Measurements from ENCODE around the gene UBN2. TPM values are rescaled to one million over a fixed set of nuclear protein-coding genes. Genes with fewer than 3 reads are reported as not detected.
"Not testable (repeated sequence)": the region's sequence is repeated elsewhere in the genome, so short reads cannot be mapped to it uniquely, and the experiment has no call there.

The UBN2 gene
- total RNA-seq, 4 donors from 2014 or later = 9.1 to 18.5 (median 12.5) TPM

- Histone ChIP-seq H3K4me1 (no peaks in the 10 kb centered on the region), H3K27me3 (no peaks in the 10 kb centered on the region), H3K9me3 (no peaks in the 10 kb centered on the region), H3K4me3 (no peak overlapping the region), H3K36me3 (no peaks in the 10 kb centered on the region), H3K27ac (no peak overlapping the region)
- TF ChIP-seq CTCF (IDR thresholded peaks at IDR 0.05) = no peak
- TF ChIP-seq POLR2A (IDR thresholded peaks at IDR 0.05) = no peak
- TF ChIP-seq EP300 (IDR thresholded peaks at IDR 0.05) = no peak
- TF ChIP-seq POLR2AphosphoS5 (IDR thresholded peaks at IDR 0.05) = no peak
- WGBS, 2 donors (ENCODE audit: low coverage in 1 of 2) = 42 to 74% methylated on average over 4 to 5 of the region's 5 CpGs
- no peak for ATAC-seq
These were observed 101.8 kb downstream of the UBN2 start for GRCh38 chr7:139332697-139333359.

GRCh38 chr7:139333443-139333842 lies 102.4 kb downstream of the UBN2 start:
- not testable (repeated sequence) for H3K9me3 ChIP-seq, H3K27ac ChIP-seq, H3K27me3 ChIP-seq, ATAC-seq, H3K4me3 ChIP-seq, H3K4me1 ChIP-seq, H3K36me3 ChIP-seq
- 92 to 100% methylated on average over 1 to 4 of the region's 13 CpGs for WGBS, 2 donors (ENCODE audit: low coverage in 1 of 2)

GRCh38 chr7:139334399-139335150 lies 103.5 kb downstream of the UBN2 start:
- ATAC-seq = no peak
- 83 to 86% methylated on average over 2 to 4 of the region's 4 CpGs for WGBS, 2 donors (ENCODE audit: low coverage in 1 of 2)
- H3K27ac ChIP-seq = no peak overlapping the region
- no peaks in the 10 kb centered on the region for H3K36me3 ChIP-seq
- no peaks in the 10 kb centered on the region for H3K4me1 ChIP-seq
- no peaks in the 10 kb centered on the region for H3K27me3 ChIP-seq
- no peak for TF ChIP-seq POLR2AphosphoS5 (IDR thresholded peaks at IDR 0.05)
- TF ChIP-seq EP300 (IDR thresholded peaks at IDR 0.05) = no peak
- no peak for TF ChIP-seq CTCF (IDR thresholded peaks at IDR 0.05)
- no peak for TF ChIP-seq POLR2A (IDR thresholded peaks at IDR 0.05)
- no peak overlapping the region for H3K4me3 ChIP-seq
- peaks cover 0 to 2% (median 0%) of the 10 kb centered on the region in 3 donors for H3K9me3 ChIP-seq

GRCh38 chr7:139339025-139339424 lies 108.0 kb downstream of the UBN2 start:
- Histone ChIP-seq H3K27ac (no peak overlapping the region), H3K27me3 (no peaks in the 10 kb centered on the region), H3K36me3 (no peaks in the 10 kb centered on the region), H3K9me3 (peaks cover 0 to 5% (median 0%) of the 10 kb centered on the region in 3 donors), H3K4me1 (peaks cover 0 to 18% (median 6%) of the 10 kb centered on the region in 3 donors), H3K4me3 (no peak overlapping the region)
- no peak for ATAC-seq
- no peak for TF ChIP-seq POLR2AphosphoS5 (IDR thresholded peaks at IDR 0.05)
- no peak for TF ChIP-seq POLR2A (IDR thresholded peaks at IDR 0.05)
- TF ChIP-seq EP300 (IDR thresholded peaks at IDR 0.05) = no peak
- TF ChIP-seq CTCF (IDR thresholded peaks at IDR 0.05) = no peak
- 85 to 100% methylated on average over 2 of the region's 2 CpGs for WGBS, 2 donors (ENCODE audit: low coverage in 1 of 2)

- Histone ChIP-seq H3K27ac (peak overlapping the region; percentile 96 to 100 (median 100)), H3K4me1 (peaks cover 0 to 18% (median 6%) of the 10 kb centered on the region in 3 donors), H3K4me3 (peak overlapping the region; percentile 70 to 84), H3K36me3 (no peaks in the 10 kb centered on the region), H3K27me3 (no peaks in the 10 kb centered on the region), H3K9me3 (peaks cover 0 to 5% (median 0%) of the 10 kb centered on the region in 3 donors)
- WGBS, 2 donors (ENCODE audit: low coverage in 1 of 2) = 79 to 83% methylated on average over 5 to 11 of the region's 13 CpGs
- no peak for ATAC-seq
- TF ChIP-seq POLR2AphosphoS5 (IDR thresholded peaks at IDR 0.05) (no peak), POLR2A (IDR thresholded peaks at IDR 0.05) (no peak), CTCF (IDR thresholded peaks at IDR 0.05) (no peak)
These were observed 108.6 kb downstream of the UBN2 start for GRCh38 chr7:139339698-139340036.
